GM23338 (cell line): ENCODE results near the gene ARHGAP10. TPM values are rescaled to one million over a fixed set of nuclear protein-coding genes. Genes with fewer than 3 reads are reported as not detected.

Source experiments
- ATAC-seq: fragments of 200-7000 bp; cut with Tn5 transposase; 3 replicates; pipeline ENCODE4 v1.9.1; 2020
- DNase-seq: peaks from one replicate; pipeline ENCODE4 v3.0.0-alpha.2; 2015; ENCODE audit warnings: low spot score
- H2AFZ ChIP-seq: fragments of 200-600 bp; sonication (generic); 2 replicates; pipeline ENCODE4 v1.8.0; 2016; ENCODE audit warnings: antibody characterized with exemption, mild to moderate bottlenecking, moderate library complexity
- H3F3A ChIP-seq: fragments of 200-600 bp; sonication (generic); replicated peaks from 2 replicates; pipeline ENCODE4 v1.8.0; 2017; ENCODE audit warnings: antibody characterized with exemption, mixed run types, low read depth
- H3K27ac ChIP-seq: fragments of 200-600 bp; sonication (generic); 2 replicates; pipeline ENCODE4 v1.6.1; 2016; ENCODE audit warnings: low read depth
- H3K27me3 ChIP-seq: fragments of 200-600 bp; sonication (generic); 2 replicates; pipeline ENCODE4 v1.8.0; 2016; ENCODE audit warnings: mild to moderate bottlenecking, mixed run types, moderate library complexity; ENCODE audit not compliant: insufficient read depth
- H3K36me3 ChIP-seq: fragments of 200-600 bp; sonication (generic); 2 replicates; pipeline ENCODE4 v1.8.0; 2016; ENCODE audit warnings: mild to moderate bottlenecking; ENCODE audit not compliant: insufficient read depth
- H3K4me1 ChIP-seq: fragments of 200-600 bp; sonication (generic); 2 replicates; pipeline ENCODE4 v1.8.0; 2016; ENCODE audit warnings: mild to moderate bottlenecking, moderate library complexity; ENCODE audit not compliant: insufficient read depth
- H3K4me2 ChIP-seq: fragments of 200-600 bp; sonication (generic); 2 replicates; pipeline ENCODE4 v1.7.1; 2017; ENCODE audit warnings: mixed run types
- H3K4me3 ChIP-seq: fragments of 200-600 bp; sonication (generic); 2 replicates; pipeline ENCODE4 v1.6.1; 2016; ENCODE audit warnings: mixed run types
- H3K79me2 ChIP-seq: fragments of 200-600 bp; sonication (generic); replicated peaks from 2 replicates; pipeline ENCODE4 v1.8.0; 2017; ENCODE audit warnings: mild to moderate bottlenecking; ENCODE audit not compliant: insufficient read depth
- H3K9me2 ChIP-seq: fragments of 200-600 bp; sonication (generic); 2 replicates; pipeline ENCODE4 v1.8.0; 2017; ENCODE audit not compliant: insufficient read depth
- H4K20me1 ChIP-seq: fragments of 200-600 bp; sonication (generic); replicated peaks from 2 replicates; pipeline ENCODE4 v1.8.0; 2017; ENCODE audit warnings: mild to moderate bottlenecking; ENCODE audit not compliant: insufficient read depth
- H3K27ac Mint-ChIP-seq: 2 replicates; pipeline ENCODE4 v1.8.0; 2020; ENCODE audit warnings: inconsistent platforms, mild to moderate bottlenecking, moderate library complexity, mixed read lengths
- H3K27me3 Mint-ChIP-seq: 3 replicates; pipeline ENCODE4 v1.8.0; 2022; ENCODE audit warnings: low read depth, mild to moderate bottlenecking, moderate library complexity, mixed read lengths, inconsistent platforms; ENCODE audit not compliant: insufficient read depth, poor library complexity
- H3K36me3 Mint-ChIP-seq: 3 replicates; pipeline ENCODE4 v1.8.0; 2021; ENCODE audit warnings: low read depth, mild to moderate bottlenecking, inconsistent platforms, moderate library complexity, mixed read lengths
- H3K4me1 Mint-ChIP-seq: 3 replicates; pipeline ENCODE4 v1.8.0; 2020; ENCODE audit warnings: mild to moderate bottlenecking, inconsistent platforms, mixed read lengths
- H3K4me3 Mint-ChIP-seq: 3 replicates; pipeline ENCODE4 v1.8.0; 2021; ENCODE audit warnings: moderate library complexity, mild to moderate bottlenecking, inconsistent platforms, mixed read lengths
- H3K9me3 Mint-ChIP-seq: 3 replicates; pipeline ENCODE4 v1.8.0; 2020; ENCODE audit warnings: moderate library complexity, mild to moderate bottlenecking, inconsistent platforms, mixed read lengths
- CREB1 ChIP-seq: fragments of 250-450 bp; sonication (Bioruptor Pico); IDR thresholded peaks from 2 replicates; pipeline ENCODE4 v1.5.0; 2020; ENCODE audit warnings: low read depth, mild to moderate bottlenecking, moderate library complexity
- CTCF ChIP-seq, 2 experiments: fragments of 200-600 bp in 1 of 2; sonication (generic) in 1 of 2; conservative IDR thresholded peaks; 2 replicates each; pipeline versions ENCODE4 v1.5.1 to v1.6.1; 2016 to 2017; ENCODE audit warnings: antibody characterized with exemption in 2 of 2, low read depth in 2 of 2, mild to moderate bottlenecking in 2 of 2, moderate library complexity in 1 of 2
- EZH2 ChIP-seq: fragments of 200-600 bp; sonication (generic); IDR thresholded peaks from one replicate; pipeline ENCODE4 v1.8.0; 2017; ENCODE audit warnings: antibody characterized with exemption, mild to moderate bottlenecking, low read depth; ENCODE audit not compliant: unreplicated experiment
- EZH2phosphoT487 ChIP-seq: fragments of 200-600 bp; sonication (generic); IDR thresholded peaks from one replicate; pipeline ENCODE4 v1.8.1; 2018; ENCODE audit warnings: antibody characterized with exemption; ENCODE audit not compliant: unreplicated experiment
- NANOG ChIP-seq: IDR thresholded peaks from 2 replicates; pipeline ENCODE4 v1.6.1; 2016; ENCODE audit warnings: antibody characterized with exemption, borderline replicate concordance
- POLR2AphosphoS5 ChIP-seq: IDR thresholded peaks from 2 replicates; pipeline ENCODE4 v1.6.1; 2016; ENCODE audit warnings: antibody characterized with exemption, low read depth
- REST ChIP-seq: IDR thresholded peaks from one replicate; pipeline ENCODE4 v1.6.1; 2018; ENCODE audit warnings: antibody characterized with exemption; ENCODE audit not compliant: unreplicated experiment
- ZNF331 ChIP-seq: fragments of 250-450 bp; sonication (Bioruptor Pico); IDR thresholded peaks from 2 replicates; pipeline ENCODE4 v1.5.0; 2020; ENCODE audit warnings: low read depth, mild to moderate bottlenecking, moderate library complexity
- ZNF462 ChIP-seq: fragments of 250-450 bp; sonication (Bioruptor Pico); IDR thresholded peaks from 2 replicates; pipeline ENCODE4 v1.5.0; 2020; ENCODE audit warnings: mild to moderate bottlenecking, moderate library complexity
- polyA plus RNA-seq: library from polyadenylated mRNA; unstranded; fragments of >200 nt; fragmentation: Nextera tagmentation; extraction: Ambion mirVana; gene quantifications from 2 replicates; pipeline ENCODE4 v1.2.1, GENCODE V29; 2016
- total RNA-seq: library from RNA; depleted of rRNA; stranded (reverse); fragments of >200 nt; shearing (Covaris generic); gene quantifications from 2 replicates; pipeline ENCODE4 v1.2.3, GENCODE V29; 2014

The ARHGAP10 gene
- total and polyA plus RNA-seq, 2 experiments from 2014 or later = 5.1 to 6.3 TPM

- no peak for TF ChIP-seq ZNF462 (CRISPR knock-in tag)
- no peak for TF ChIP-seq NANOG
- no peak for TF ChIP-seq EZH2
- TF ChIP-seq POLR2AphosphoS5 = no peak
- TF ChIP-seq EZH2phosphoT487 = no peak
- no peak for TF ChIP-seq REST
Observed at GRCh38 chr4:148072789-148073188, 340.9 kb downstream of the ARHGAP10 start (continued).

- Mint-ChIP-seq H3K27me3 (peaks cover 10% of the 10 kb centered on the region), H3K27ac (no peak overlapping the region), H3K9me3 (peaks cover 35% of the 10 kb centered on the region), H3K36me3 (peaks cover 43% of the 10 kb centered on the region), H3K4me3 (no peak overlapping the region), H3K4me1 (peaks cover 9% of the 10 kb centered on the region)
- ATAC-seq = no peak
- no peaks in the 10 kb centered on the region for H4K20me1 ChIP-seq
- no peaks in the 10 kb centered on the region for H3K79me2 ChIP-seq
- no peaks in the 10 kb centered on the region for H3K27me3 ChIP-seq
- H3K9me2 ChIP-seq = no peaks in the 10 kb centered on the region
- peaks cover 6% of the 10 kb centered on the region; the same call in 1 of the 2 replicates for H3K36me3 ChIP-seq
- no peak overlapping the region for H3K27ac ChIP-seq
- no peaks in the 10 kb centered on the region for H3F3A ChIP-seq
- H3K4me2 ChIP-seq = no peak overlapping the region
- no peak overlapping the region for H2AFZ ChIP-seq
- no peaks in the 10 kb centered on the region for H3K4me1 ChIP-seq
- H3K4me3 ChIP-seq = no peak overlapping the region
- DNase-seq = no peak
- TF ChIP-seq CREB1 (CRISPR knock-in tag) = no peak
- no peak for TF ChIP-seq CTCF (conservative IDR thresholded peaks at IDR 0.05; ENCODE audit: low read depth in 2 of 2)
- TF ChIP-seq NANOG = no peak
- TF ChIP-seq ZNF331 (CRISPR knock-in tag) = no peak
Observed at GRCh38 chr4:148073349-148073748, 341.5 kb downstream of the ARHGAP10 start.
